NCI-H446 (cell line): ENCODE measurements around the gene AFMID.
"Not testable (repeated sequence)": the region's sequence is repeated elsewhere in the genome, so short reads cannot be mapped to it uniquely, and the experiment has no call there.

ENCODE experiments used
- DNase-seq, 2 experiments: peaks; one replicate each; lab custom pipeline; 2025; lab: John Stamatoyannopoulos, UW

Gene AFMID

DNA sequence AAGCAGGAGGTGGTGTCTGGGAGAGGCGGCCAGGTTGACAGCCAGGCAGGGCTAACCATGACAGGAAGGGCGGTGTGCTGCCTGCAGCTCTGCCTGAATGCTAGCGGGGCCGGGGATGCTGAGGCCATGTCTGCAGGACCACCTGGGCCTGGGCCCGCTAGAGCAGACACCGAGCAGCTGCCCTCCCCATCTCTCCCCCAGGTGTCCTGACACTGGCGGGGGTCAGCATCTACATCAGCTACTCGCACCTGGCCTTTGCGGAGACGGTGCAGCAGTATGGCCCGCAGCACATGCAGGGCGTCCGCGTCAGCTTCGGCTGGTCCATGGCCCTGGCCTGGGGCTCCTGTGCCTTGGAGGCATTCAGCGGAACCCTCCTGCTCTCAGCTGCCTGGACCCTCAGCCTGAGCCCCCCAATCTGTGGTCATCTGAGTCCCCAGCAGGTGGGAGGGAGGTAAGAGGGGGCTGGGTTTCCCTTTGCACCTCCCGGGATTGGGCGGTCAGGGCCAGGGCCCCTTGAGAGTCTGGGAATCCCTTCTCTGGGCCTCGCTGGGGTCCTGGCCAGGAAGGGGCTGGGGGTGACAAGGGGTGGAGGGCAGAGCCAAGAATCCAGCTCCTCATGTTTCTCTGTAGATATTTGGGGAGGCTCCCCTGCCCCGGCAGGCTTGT is 51.8 kb downstream of the AFMID start:
- DNase-seq, result no peak

- DNase-seq, result no peak
These were observed 52.3 kb downstream of the AFMID start for GRCh38 chr17:78239489-78239931.

GRCh38 chr17:78240012-78240655 is 53.0 kb downstream of the AFMID start:
- no peak for DNase-seq

- DNase-seq, result no peak
These were observed 53.7 kb downstream of the AFMID start for GRCh38 chr17:78240839-78241238.

- DNase-seq, result no peak
These were observed 54.3 kb downstream of the AFMID start for GRCh38 chr17:78241277-78242023.

DNA sequence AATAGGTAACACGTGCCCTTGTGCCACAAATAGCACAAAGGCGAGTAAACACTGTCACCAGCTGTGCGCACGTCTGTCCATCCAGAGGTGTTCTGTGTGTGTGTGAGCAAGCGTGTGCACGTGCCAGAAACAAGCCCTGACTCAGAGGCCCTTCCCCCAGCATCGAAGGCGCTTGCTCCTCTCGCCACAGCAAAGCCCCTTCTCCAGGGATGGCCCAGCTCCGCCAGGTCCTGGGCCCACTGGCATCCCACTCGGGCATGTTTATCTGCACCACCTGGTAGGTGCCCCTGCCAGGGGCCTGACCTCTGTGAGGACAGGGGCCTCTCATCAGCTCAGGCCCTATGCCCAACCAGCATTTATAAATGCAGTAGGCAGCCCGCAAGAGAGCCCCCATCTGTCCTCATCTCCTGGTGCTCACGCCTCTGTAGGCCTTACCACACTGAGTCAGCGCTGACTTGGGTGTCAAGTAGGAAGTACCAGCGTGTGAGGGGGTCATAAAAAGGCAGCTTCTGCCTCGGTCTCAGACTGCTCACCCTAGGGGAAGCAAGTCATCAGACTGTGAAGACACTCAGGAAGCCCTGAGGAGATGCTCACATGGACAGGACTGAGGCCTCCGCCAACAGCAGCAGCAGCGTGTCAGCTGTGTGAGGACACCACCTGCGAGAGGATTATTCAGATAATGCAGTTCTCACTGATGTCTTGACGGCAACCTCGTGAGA is 55.0 kb downstream of the AFMID start:
- DNase-seq, result no peak

- no peak for DNase-seq
These were observed 60.1 kb downstream of the AFMID start for GRCh38 chr17:78247304-78247703.

DNA sequence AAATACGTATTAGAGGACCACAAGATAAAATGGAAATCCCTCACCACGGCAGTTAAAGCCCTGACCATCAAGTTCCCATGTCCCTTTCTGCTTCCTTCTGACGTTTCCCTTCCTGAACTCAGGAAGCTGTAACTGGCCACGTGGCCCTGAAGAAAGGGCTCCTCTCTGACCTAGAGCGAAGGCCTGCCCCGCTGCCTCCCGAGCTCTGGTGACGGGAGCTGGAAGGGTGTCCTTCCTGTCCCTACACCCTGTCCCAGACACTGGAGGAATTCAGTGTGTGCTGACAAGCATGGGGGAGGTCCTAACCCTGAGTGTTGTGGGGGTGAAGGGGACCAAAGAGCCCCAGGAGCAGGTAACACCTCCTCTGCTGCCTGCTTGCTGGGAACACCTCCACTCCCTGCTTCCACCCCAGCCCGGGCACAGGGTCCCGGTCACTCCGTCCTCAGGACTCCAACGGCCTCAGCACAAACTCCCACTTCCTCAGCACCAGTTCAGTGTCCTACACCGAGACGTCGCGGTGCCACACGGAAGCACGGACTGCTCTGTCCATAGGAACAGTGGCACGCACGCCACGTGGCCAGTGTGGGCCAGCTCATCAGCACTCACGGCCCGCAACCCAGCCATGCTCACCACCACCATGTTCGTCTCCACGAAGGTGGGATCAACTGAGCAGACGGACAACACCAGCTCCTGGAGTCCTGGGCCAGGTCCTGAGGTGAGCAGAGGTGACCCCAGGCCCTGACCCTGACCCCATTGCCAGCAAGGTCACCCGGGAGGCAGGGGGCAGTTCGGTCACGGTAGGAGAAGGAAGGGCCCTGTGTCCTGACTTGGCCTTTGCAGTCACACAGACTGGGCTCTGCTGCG is 61.1 kb downstream of the AFMID start:
- DNase-seq, result no peak

- DNase-seq, result no peak
These were observed 62.1 kb downstream of the AFMID start for GRCh38 chr17:78249074-78249817.

GRCh38 chr17:78249818-78250806 is 63.0 kb downstream of the AFMID start:
- DNase-seq, result no peak

DNA sequence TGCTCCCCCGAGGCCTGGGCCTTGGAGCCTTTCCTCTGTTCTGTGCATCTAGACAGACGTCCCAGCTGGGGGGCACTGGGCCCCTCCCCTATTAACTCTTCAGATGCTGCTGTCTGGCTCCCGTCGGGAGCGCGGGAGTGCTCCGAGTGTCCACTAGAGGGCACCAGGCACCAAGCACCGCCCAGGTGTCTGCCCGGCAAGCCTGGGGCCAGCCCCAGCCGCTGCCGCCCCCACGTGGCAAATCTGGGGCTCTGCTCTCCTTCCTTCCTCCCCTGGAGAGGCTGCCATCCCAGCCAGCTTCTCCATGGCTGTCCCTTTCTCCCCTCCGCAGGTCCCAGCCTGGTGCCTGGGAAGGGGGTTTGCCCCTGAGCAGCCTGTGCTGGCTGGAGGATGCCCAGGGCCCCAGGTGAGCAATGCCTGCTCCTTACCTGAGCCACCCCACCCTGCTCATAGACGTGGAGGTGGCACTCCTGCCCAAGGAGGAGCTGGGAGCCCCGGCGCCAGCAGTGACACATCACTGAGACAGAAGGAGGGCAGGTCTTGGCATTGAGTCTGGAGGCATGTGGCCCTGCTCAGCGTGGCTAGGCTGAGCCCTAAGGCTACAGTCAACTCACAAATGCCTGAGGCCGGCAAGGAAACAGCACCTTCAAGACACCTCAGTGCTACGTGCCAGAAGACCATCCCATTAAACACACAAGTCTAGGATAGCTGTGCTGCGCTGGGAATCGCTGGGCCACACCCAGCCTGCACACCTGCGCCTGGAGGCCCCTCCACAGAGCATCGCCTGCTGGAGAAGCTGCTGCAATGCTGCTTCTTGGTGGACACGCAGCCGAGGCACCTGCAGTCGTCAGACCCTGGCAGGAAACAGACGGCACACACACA is 64.0 kb downstream of the AFMID start:
- peak; percentile 81 to 95 for DNase-seq

- DNase-seq, result no peak
These were observed 64.6 kb downstream of the AFMID start for GRCh38 chr17:78251773-78252103.

- no peak for DNase-seq
These were observed 65.0 kb downstream of the AFMID start for GRCh38 chr17:78252111-78252634.

GRCh38 chr17:78252701-78253635 is 65.8 kb downstream of the AFMID start:
- DNase-seq, result no peak

DNA sequence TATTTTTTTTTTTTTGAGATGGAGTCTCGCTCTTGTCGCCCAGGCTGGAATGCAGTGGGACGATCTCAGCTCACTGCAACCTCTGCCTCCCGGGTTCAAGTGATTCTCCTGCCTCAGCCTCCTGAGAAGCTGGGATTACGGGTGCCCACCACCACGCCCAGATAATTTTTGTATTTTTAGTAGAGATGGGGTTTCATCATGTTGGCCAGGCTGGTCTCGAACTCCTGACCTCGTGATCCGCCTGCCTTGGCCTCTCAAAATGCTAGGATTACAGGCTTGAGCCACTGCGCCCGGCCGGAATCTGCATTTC is 66.4 kb downstream of the AFMID start:
- DNase-seq, result not testable (repeated sequence)

DNA sequence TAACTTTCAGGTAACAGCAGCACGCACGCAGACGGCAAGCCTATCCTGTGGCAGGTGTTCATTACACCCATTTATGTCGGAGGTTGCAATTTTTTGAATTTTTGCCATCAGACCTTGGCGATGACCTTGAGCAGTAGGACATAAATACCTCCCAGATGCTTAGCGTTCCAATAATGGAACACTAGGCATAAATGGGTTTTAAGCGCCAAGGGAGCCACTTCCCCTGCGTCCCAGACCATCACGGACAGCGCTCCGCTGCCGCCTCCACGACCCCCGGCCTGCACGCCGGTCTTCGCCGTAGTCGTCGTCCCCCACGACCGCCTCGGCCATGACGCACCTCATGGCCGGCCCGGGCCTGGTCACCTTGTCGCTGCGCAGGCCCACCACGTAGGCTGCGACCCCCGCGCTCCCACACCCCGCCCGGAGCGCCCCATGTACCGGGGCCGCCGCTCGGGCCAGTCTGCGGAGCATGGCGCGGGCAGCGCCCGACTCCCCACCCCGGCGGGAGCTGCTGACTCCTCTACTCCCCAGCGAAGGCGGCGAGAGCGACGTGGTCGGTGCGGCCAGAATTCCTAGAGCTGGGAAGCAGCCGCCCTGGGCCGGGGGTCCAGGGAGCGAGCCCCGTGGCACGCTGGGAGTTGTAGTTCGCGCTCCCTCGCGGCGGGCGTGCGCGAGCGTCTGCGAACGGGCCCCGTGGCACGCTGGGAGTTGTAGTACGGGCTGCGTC is 66.9 kb downstream of the AFMID start:
- DNase-seq, result peak; percentile 60 to 93
